ENCODE data around the gene PET100.
A peak's percentile ranks its signal among the peaks of the same experiment; 100 is the strongest.

Gene PET100

DNA sequence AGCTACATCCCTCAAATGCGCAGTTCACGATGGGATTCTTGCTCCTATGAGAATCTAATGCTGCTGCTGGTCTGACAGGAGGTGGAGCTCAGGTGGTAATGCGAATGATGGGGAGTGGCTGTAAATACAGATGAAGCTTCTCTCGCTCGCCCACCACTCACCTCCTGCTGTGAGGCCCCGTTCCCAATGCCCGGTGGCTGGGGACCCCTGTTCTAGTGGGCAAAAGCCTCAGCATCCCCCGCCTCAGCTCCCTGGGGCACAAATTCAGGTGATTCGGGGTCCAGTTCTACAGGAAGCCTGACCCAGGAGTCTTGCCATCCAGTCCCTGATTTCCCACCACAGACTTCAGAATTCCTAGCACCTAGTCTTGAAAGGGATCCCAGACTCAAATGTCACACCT lies 42.9 kb downstream of the PET100 start:
- no peak overlapping the region for H3K4me3 ChIP-seq
- no peak overlapping the region for H3K27ac ChIP-seq

DNA sequence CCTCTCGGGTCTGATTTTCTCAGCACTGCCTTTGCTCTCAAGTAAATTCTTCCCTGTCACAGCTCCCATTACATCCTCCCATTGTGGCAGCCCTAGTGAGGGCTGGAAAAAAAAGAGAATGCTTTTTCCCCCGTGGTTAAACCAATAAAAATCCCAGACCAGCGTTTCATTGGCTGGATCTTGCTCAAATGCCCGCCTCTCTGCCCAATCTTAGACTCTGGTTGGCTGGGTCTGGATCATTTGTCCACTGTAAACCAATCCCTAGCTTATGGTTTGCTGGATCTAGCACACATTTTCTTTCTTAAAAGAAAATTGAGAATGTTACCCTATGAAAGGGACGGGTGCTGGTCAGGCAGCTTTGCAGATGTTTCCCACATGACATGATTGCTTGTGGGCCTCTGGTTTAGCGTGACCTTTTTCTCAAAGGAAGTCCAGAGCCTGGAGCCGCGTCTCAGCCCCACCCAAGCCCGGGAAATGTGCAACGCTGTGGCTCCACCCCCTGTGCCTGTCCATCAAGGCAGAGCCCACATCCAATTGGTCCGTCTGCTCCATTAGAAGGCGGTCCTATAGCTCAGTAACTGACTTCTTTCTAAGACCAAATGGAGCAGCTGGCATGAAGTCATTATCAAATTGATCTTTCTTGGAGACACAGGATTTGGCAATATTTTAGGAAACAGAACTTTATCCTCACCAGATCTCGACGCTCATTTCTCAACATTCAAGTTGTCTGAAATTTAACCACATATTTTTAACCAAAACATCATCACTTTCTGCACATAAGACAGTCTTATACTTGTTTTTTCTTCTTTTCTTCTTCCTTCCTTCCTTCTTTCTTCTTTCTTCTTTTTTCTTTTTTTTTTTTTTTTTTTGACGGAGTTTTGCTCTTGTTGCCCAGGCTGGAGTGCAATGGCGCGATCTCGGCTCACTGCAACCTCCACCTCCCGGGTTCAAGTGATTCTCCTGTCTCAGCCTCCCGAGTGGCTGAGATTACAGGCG lies 44.7 kb downstream of the PET100 start:
- Histone ChIP-seq H3K27ac (peak overlapping the region in 1 of 21 experiments; percentile 21), H3K4me3 (no peak overlapping the region)

DNA sequence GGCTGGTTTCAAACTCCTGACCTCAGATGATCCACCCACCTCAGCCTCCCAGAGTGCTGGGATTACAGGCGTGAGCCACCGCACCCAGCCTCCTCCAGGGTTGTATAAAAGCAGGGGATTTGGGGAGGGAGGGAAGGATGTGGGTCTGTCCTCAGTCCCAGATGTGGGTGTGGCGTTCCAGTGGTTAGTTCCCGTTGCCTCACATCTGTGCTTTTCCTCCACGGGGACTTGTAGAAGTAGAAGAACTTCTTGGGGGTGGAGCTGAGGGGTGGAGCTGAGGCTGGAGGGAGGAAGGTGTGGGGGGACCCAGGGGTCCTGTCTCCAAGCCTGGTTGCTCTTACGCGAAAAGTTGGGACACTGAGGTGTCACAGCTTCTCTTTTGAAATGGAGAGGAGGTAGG lies 46.8 kb downstream of the PET100 start:
- Histone ChIP-seq H3K27ac (peak overlapping the region in 1 of 21 experiments; percentile 26), H3K4me3 (no peak overlapping the region)

DNA sequence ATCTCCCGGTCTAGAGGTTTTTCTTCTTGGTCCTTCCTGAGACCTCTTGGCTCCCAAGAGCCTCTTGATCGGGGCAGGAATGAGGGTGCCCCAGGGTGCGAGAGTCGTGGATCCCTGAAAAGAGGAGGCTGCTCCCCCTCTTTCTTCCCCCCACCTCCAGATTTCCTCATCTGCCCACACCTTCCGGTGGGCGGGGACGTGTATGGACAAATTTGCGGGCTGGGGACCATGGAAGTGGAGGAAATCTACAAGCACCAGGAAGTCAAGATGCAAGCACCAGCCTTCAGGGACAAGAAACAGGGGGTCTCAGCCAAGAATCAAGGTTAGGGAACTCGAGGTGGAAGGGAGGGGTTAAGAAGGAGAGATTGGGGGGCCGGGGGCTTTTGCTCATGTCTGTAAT lies 47.3 kb downstream of the PET100 start, which contains the start of gene MCEMP1:
Gene MCEMP1, plus strand, starts transcription at position 237 of the 400 bp plus-strand sequence. Its CDS starts 31 bp downstream, at position 268.
- peak within 1 kb of the TSS in 3 of 21 experiments; percentile 0 to 48 (median 26) for H3K27ac ChIP-seq

DNA sequence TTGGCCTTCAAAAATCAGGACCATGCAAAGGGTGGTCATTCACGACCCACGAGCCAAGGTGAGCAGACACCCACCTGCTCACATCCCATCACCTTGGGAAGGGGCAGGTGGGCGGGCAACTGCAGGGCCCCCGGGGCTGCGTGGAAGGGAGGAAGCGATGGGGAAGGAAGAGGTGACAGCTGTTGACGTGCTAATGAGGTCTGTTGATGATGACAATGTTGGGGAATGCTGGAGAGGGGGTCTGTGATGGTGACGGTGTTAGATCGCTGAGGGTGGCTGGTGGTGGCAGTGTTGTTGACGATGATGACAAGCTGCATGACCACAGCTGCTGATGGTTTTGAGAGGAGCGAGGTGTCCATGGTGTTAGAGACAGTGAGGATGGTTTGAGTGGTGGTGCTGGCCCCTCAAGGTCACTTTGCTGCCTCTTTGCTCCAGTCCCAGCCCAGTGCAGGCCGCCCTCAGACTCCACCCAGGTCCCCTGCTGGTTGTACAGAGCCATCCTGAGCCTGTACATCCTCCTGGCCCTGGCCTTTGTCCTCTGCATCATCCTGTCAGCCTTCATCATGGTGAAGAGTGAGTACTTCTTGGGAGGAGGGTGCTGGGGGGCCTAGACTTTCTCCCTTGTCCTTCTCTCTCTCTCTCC lies 48.2 kb downstream of the PET100 start:
- H3K27ac ChIP-seq: peak overlapping the region in 1 of 21 experiments; percentile 48
- no peak overlapping the region for H3K4me3 ChIP-seq

More for the DNA sequence above, 47.3 kb downstream of the PET100 start, which contains the start of gene MCEMP1:
- H3K4me3 ChIP-seq: no peak within 1 kb of the TSS

DNA sequence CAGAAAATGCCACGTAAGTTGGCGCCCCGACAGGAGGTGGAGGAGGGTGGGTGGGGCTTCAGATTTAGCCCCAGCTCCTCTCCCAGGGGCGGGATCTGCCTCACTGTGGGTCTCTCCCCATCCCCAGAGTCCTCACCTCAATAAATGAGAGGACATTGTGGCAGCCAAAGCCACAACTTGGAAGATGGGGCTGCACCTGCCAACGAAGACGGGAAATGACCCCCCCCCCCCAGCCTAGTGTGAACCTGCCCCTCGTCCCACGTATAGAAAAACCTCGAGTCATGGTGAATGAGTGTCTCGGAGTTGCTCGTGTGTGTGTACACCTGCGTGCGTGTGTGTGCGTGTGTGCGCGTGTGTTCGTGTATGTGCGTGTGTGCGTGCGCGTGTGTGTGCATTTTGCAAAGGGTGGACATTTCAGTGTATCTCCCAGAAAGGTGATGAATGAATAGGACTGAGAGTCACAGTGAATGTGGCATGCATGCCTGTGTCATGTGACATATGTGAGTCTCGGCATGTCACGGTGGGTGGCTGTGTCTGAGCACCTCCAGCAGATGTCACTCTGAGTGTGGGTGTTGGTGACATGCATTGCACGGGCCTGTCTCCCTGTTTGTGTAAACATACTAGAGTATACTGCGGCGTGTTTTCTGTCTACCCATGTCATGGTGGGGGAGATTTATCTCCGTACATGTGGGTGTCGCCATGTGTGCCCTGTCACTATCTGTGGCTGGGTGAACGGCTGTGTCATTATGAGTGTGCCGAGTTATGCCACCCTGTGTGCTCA lies 49.6 kb downstream of the PET100 start:
- Histone ChIP-seq H3K4me3 (no peak overlapping the region), H3K27ac (peak overlapping the region in 1 of 21 experiments; percentile 15)

DNA sequence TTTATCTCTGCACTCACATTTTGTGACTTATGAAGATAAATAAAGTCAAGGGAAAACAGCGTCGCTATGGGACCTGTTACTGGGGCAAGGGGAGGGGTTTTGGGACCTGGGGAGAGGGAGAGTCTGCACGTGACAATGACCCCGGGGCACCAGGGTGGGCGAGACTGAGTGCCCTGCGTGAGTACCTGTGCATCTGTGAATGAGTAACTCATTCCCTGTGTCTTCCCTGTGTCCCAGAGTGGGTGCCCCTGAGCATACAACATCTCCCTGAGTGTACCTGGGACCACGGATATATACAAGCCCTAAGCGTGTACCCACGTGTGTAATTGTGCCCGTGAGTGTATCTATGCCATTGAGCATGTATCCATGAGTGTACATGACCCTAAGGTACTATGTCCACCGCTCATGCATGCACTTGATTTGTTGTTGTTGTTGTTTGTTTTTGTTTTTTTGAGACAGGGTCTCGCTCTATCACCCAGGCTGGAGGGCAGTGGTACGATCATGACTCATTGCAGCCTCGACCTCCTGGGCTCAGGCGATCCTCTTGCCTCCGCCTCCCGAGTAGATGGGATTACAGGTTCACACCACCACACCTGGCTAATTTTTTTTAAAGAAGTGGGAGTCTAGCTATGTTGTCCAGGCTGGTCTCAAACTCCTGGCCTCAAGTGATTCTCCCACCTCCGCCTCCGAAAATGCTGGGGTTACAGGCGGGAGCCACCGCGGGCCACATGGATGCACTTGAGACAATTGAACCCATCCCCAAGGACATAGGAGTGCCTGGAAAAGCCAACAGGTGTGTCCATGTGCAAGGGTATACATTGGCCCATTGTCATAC lies 50.4 kb downstream of the PET100 start:
- peak overlapping the region in 7 of 21 experiments; percentile 95 to 99 (median 97) for H3K27ac ChIP-seq

DNA sequence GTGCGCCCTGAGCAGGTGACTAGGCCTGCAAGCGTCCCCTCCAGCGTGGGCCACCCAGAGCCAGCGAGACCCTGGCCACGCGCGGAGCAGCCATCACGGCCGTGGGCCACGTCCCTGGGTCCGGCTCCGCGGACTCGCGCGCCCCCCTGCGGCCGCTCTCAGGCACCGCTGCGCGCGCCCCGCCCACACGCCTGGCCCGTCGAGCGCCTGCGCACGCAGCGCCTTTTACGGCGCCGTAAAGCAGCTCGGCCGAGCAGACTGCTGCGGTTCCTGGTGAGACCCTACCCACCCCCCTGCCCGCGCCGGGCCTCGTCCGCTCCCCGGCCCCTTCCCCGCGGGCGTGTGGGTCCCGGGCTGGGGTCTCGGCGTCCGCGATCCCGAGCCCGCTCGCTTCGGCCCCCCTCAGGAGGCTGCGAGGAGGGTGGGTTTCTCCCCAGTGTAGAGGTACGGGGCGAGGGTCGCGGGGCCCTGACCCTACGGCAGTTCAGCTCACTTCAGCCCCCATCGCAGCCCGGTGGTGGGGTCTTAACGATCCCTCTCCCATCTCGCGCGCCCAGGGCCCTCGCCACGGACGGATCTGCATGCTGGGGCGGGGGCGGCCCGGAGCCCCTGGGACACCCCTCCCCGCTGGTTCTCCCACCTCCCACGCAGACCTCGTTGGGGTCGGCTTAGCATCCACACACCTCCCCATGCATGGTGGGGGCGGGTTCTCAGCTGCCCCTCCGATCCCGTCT lies 51.2 kb downstream of the PET100 start, which contains the start of gene TRAPPC5:
Gene TRAPPC5, plus strand, starts transcription at position 228 of the 734 bp plus-strand sequence. CDS start 1,421 bp downstream, outside the sequence.
- peak within 1 kb of the TSS; percentile 84 to 100 (median 98) for H3K4me3 ChIP-seq
- peak within 1 kb of the TSS; percentile 65 to 99 (median 96) for H3K27ac ChIP-seq

More for the DNA sequence above, 50.4 kb downstream of the PET100 start:
- H3K4me3 ChIP-seq: peak overlapping the region; percentile 84 to 100 (median 98)

All from skin epidermis (tissue), 12 donors.